Smooth muscle cell (in vitro differentiated cells): ENCODE data around the gene LAMB4. TPM values are rescaled to one million over a fixed set of nuclear protein-coding genes. Genes with fewer than 3 reads are reported as not detected.

Source experiments
- DNase-seq: peaks from one replicate; lab custom pipeline; 2025; ENCODE audit not compliant: unreplicated experiment; lab: John Stamatoyannopoulos, UW
- H2AFZ ChIP-seq: fragments of 200-600 bp; sonication (generic); 2 replicates; pipeline ENCODE4 v1.6.0; 2016; ENCODE audit warnings: antibody characterized with exemption, low read depth, mild to moderate bottlenecking
- H3F3A ChIP-seq: fragments of 200-600 bp; sonication (generic); 2 replicates; pipeline ENCODE4 v1.6.0; 2017; ENCODE audit warnings: antibody characterized with exemption, low read depth
- H3K27ac ChIP-seq: fragments of 200-600 bp; sonication (generic); 2 replicates; pipeline ENCODE4 v1.5.1; 2016; ENCODE audit warnings: low read depth, mild to moderate bottlenecking
- H3K27me3 ChIP-seq: fragments of 200-600 bp; sonication (generic); 2 replicates; pipeline ENCODE4 v1.6.1; 2016; ENCODE audit warnings: low read depth, mild to moderate bottlenecking
- H3K36me3 ChIP-seq: fragments of 200-600 bp; sonication (generic); 2 replicates; pipeline ENCODE4 v1.5.1; 2016; ENCODE audit warnings: low read depth
- H3K4me1 ChIP-seq: fragments of 200-600 bp; sonication (generic); 2 replicates; pipeline ENCODE4 v1.5.1; 2016; ENCODE audit warnings: low read depth
- H3K4me2 ChIP-seq: fragments of 200-600 bp; sonication (generic); 2 replicates; pipeline ENCODE4 v1.6.0; 2016; ENCODE audit warnings: mild to moderate bottlenecking
- H3K4me3 ChIP-seq: fragments of 200-600 bp; sonication (generic); 2 replicates; pipeline ENCODE4 v1.5.1; 2016; ENCODE audit warnings: mild to moderate bottlenecking
- H3K79me2 ChIP-seq: fragments of 200-600 bp; sonication (generic); 2 replicates; pipeline ENCODE4 v1.6.0; 2016; ENCODE audit warnings: low read depth, mild to moderate bottlenecking
- H3K9ac ChIP-seq: fragments of 200-600 bp; sonication (generic); 2 replicates; pipeline ENCODE4 v1.6.0; 2016; ENCODE audit warnings: low read depth
- H3K9me3 ChIP-seq: fragments of 200-600 bp; sonication (generic); replicated peaks from 2 replicates; pipeline ENCODE4 v1.5.1; 2016; ENCODE audit warnings: low read depth
- H4K20me1 ChIP-seq: fragments of 200-600 bp; sonication (generic); 2 replicates; pipeline ENCODE4 v1.6.0; 2016; ENCODE audit warnings: low read depth
- WGBS: methylation state at CpG from one replicate; pipeline ENCODE4 v1.1.7; 2016; ENCODE audit warnings: low lambda C conversion rate; 5-methylcytosine and 5-hydroxymethylcytosine counted together
- polyA plus RNA-seq: library from polyadenylated mRNA; unstranded; fragments of >200 nt; fragmentation: Nextera tagmentation; extraction: Ambion mirVana; gene quantifications from 2 replicates; pipeline ENCODE4 v1.2.1, GENCODE V29; 2016
- total RNA-seq: library from RNA; depleted of rRNA; stranded (reverse); fragments of >200 nt; gene quantifications from 2 replicates; pipeline ENCODE4 v1.2.3, GENCODE V29; 2014
- TF ChIP-seq, protein P1 (sequence below): fragments of 200-600 bp; sonication (generic); IDR thresholded peaks from 2 replicates; pipeline ENCODE4 v1.5.1; 2017; ENCODE audit warnings: borderline replicate concordance, mild to moderate bottlenecking, antibody characterized with exemption; ENCODE audit not compliant: insufficient read depth, poor library complexity, severe bottlenecking

LAMB4 gene
- total and polyA plus RNA-seq, 2 experiments from 2014 or later = 0.06 to 0.67 TPM

DNA sequence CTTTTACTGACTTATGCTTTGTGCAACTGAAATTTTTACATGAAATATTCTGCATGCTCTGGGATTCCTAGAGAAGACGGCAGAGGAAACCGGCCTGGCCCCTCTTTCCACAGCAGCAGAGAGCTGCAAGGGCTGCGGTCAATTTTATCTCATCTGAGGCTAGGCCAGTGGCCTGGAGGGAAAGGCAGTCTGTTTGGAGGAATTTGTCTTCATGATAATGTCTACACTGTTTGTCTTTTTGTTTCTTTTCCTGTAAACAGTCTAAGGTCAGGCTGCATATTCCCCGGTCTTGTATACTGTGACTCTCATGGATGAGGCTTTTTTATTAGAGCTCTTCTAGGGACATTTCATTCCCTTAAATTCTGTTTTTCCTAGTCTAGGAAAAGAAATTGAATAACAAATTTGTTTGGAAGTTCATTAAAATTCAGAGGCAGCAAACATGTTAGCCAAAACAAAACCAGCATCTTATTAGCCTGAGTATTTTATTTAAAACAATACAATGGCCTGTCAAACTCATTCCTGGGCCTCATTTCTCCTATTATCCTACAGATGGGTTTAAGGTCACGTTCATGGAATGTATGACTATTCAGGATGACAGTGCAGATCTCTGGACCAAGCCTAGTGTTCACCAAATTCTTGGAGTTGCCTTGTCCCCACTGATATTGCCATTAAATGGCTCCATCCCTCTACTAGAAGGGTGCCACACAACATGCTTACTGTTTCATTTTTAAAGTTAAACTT is 26.4 kb downstream of the LAMB4 start:
- Histone ChIP-seq H2AFZ (no peak overlapping the region), H3K9me3 (no peaks in the 10 kb centered on the region), H3K4me2 (peak overlapping the region; percentile 33), H3K27me3 (no peaks in the 10 kb centered on the region), H3F3A (peaks cover 15% of the 10 kb centered on the region), H3K79me2 (no peaks in the 10 kb centered on the region), H3K36me3 (no peaks in the 10 kb centered on the region), H4K20me1 (no peaks in the 10 kb centered on the region), H3K4me1 (no peaks in the 10 kb centered on the region), H3K4me3 (no peak overlapping the region), H3K9ac (peak overlapping the region; percentile 35), H3K27ac (peak overlapping the region; percentile 70)
- TF ChIP-seq, protein P1, sequence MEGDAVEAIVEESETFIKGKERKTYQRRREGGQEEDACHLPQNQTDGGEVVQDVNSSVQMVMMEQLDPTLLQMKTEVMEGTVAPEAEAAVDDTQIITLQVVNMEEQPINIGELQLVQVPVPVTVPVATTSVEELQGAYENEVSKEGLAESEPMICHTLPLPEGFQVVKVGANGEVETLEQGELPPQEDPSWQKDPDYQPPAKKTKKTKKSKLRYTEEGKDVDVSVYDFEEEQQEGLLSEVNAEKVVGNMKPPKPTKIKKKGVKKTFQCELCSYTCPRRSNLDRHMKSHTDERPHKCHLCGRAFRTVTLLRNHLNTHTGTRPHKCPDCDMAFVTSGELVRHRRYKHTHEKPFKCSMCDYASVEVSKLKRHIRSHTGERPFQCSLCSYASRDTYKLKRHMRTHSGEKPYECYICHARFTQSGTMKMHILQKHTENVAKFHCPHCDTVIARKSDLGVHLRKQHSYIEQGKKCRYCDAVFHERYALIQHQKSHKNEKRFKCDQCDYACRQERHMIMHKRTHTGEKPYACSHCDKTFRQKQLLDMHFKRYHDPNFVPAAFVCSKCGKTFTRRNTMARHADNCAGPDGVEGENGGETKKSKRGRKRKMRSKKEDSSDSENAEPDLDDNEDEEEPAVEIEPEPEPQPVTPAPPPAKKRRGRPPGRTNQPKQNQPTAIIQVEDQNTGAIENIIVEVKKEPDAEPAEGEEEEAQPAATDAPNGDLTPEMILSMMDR = no peak
- DNase-seq = no peak
- WGBS = 28% methylated on average over 5 of the region's 5 CpGs

DNA sequence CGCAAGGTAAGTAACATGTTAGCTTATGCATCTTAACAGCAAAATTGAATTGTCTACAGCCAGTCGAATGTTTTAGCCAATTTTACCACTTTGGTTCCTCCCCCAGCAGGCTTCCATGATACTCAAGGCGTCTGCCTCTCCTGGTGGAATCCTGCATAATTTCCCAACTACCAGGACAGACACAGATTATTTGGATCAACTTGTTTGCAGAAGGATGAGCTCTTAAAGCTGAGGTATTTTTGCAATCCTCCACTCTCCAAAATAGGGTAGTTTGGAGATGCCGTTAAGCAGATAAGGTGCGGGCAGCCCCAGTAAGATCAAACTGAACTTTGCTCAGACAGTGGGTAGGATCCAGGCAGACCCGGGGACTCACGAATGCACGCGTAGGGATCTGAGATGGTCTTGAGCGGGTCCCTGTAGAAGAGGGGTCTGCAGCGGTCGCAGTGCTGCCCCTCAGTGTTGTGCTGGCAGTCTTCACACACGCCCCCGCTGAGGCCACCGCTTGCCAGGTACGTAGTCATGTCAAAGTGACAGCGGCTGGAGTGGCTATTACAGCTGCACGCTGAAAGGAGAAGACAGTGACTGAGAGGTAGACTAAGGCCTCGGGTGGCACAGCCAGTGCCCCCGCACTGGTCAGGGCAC is 27.4 kb downstream of the LAMB4 start:
- no peaks in the 10 kb centered on the region for H3K36me3 ChIP-seq
- TF ChIP-seq, protein P1 = no peak
- no peak overlapping the region for H3K9ac ChIP-seq
- H3K79me2 ChIP-seq = no peaks in the 10 kb centered on the region
- WGBS = 58% methylated on average over 20 of the region's 20 CpGs
- no peaks in the 10 kb centered on the region for H3K27me3 ChIP-seq
- H3K9me3 ChIP-seq = no peaks in the 10 kb centered on the region
- peak overlapping the region; percentile 33 for H3K4me2 ChIP-seq
- H3F3A ChIP-seq = peaks cover 15% of the 10 kb centered on the region
- no peak overlapping the region for H2AFZ ChIP-seq
- no peaks in the 10 kb centered on the region for H4K20me1 ChIP-seq
- H3K4me3 ChIP-seq = no peak overlapping the region
- H3K27ac ChIP-seq = peak overlapping the region; percentile 70
- H3K4me1 ChIP-seq = no peaks in the 10 kb centered on the region
- DNase-seq = no peak

DNA sequence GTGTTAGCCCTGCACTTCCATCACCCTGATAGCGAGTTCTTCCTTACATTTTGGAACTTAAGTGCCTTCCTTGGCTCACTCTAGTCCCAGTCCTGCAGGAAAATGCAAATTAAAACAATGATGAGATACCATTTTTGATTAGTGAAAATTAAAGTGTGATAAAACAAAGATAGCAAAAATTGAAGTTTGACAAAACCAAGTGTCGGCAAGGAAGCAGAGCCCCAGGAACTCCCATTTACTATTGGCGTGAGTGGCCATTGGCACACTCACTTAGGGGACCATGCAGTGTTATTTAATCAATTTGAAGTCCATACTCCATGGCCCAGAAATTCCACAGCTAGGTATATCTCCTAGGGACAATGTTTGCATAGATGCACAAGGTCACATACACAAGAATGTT is 28.4 kb downstream of the LAMB4 start:
- no peaks in the 10 kb centered on the region for H3K79me2 ChIP-seq
- peaks cover 15% of the 10 kb centered on the region for H3F3A ChIP-seq
- H3K27me3 ChIP-seq = no peaks in the 10 kb centered on the region
- TF ChIP-seq, protein P1 = no peak
- H3K4me1 ChIP-seq = no peaks in the 10 kb centered on the region
- DNase-seq = no peak
- no peak overlapping the region for H3K27ac ChIP-seq
- H4K20me1 ChIP-seq = no peaks in the 10 kb centered on the region
- no peak overlapping the region for H3K4me3 ChIP-seq
- WGBS = 94% methylated on average over 3 of the region's 3 CpGs
- no peak overlapping the region for H3K4me2 ChIP-seq
- no peak overlapping the region for H2AFZ ChIP-seq
- H3K9ac ChIP-seq = no peak overlapping the region
- H3K9me3 ChIP-seq = no peaks in the 10 kb centered on the region
- H3K36me3 ChIP-seq = no peaks in the 10 kb centered on the region
